Measurements from ENCODE around the gene CT45A8.
A peak's percentile ranks its signal among the peaks of the same experiment; 100 is the strongest.
"Not testable (repeated sequence)": the region's sequence is repeated elsewhere in the genome, so short reads cannot be mapped to it uniquely, and the experiment has no call there.

The CT45A8 gene

GRCh38 chrX:135854438-135854837, at the start of gene CT45A8:
TSS of gene CT45A8 (minus strand) at chrX:135854538. CDS start at chrX:135850783, 3,755 bp downstream.
- not testable (repeated sequence) for DNase-seq

- DNase-seq: no peak
These were observed 39.0 kb upstream of the CT45A8 start, which contains the start of the genes CT45A10 and SAGE1 for GRCh38 chrX:135893294-135893817. TSS of gene CT45A10 (minus strand) at chrX:135893444. CDS start at chrX:135885344, 8,100 bp downstream. TSS of gene SAGE1 (plus strand) at chrX:135893716. CDS start at chrX:135896243, 2,527 bp downstream.

GRCh38 chrX:135892781-135893180, 38.4 kb upstream of the CT45A8 start:
- no peak for DNase-seq

GRCh38 chrX:135890087-135890585, 35.8 kb upstream of the CT45A8 start:
- DNase-seq: no peak

- peak; percentile 63 for DNase-seq
These were observed 34.6 kb upstream of the CT45A8 start for GRCh38 chrX:135888976-135889375.

GRCh38 chrX:135888230-135888629, 33.9 kb upstream of the CT45A8 start:
- not testable (repeated sequence) for DNase-seq

GRCh38 chrX:135882741-135883140, 28.4 kb upstream of the CT45A8 start:
- not testable (repeated sequence) for DNase-seq

GRCh38 chrX:135871712-135872111, 17.4 kb upstream of the CT45A8 start, which contains the start of gene CT45A9:
TSS of gene CT45A9 (minus strand) at chrX:135871812. CDS start at chrX:135868061, 3,751 bp downstream.
- not testable (repeated sequence) for DNase-seq

- DNase-seq: not testable (repeated sequence)
These were observed 17.2 kb downstream of the CT45A8 start, which contains the start of gene CT45A7 for GRCh38 chrX:135837180-135837579. TSS of gene CT45A7 (minus strand) at chrX:135837280. CDS start at chrX:135833533, 3,747 bp downstream.

- not testable (repeated sequence) for DNase-seq
These were observed 34.4 kb downstream of the CT45A8 start, which contains the start of gene CT45A2 for GRCh38 chrX:135819912-135820311. TSS of gene CT45A2 (minus strand) at chrX:135820012. CDS start at chrX:135816265, 3,747 bp downstream.

GRCh38 chrX:135802687-135803086, 51.7 kb downstream of the CT45A8 start, which contains the start of gene CT45A6:
TSS of gene CT45A6 (minus strand) at chrX:135802787. CDS start at chrX:135798993, 3,794 bp downstream.
- not testable (repeated sequence) for DNase-seq

Measured in activated CD8-positive, alpha-beta memory T cell treated with anti-CD3 and anti-CD28 coated beads for 24 hours (primary cell).